ENCODE data around the gene PCSK1N. TPM values are rescaled to one million over a fixed set of nuclear protein-coding genes. Genes with fewer than 3 reads are reported as not detected.
A peak's percentile ranks its signal among the peaks of the same experiment; 100 is the strongest.
"Not testable (repeated sequence)": the region's sequence is repeated elsewhere in the genome, so short reads cannot be mapped to it uniquely, and the experiment has no call there.

Gene PCSK1N
- total and polyA plus RNA-seq, 2 of the 13 experiments (the other 11 are each of a cell fraction or from before 2014, with no cell fraction given) = 4.5 to 14.0 TPM

- peak; percentile 50 for TF ChIP-seq CTCF (CRISPR knock-in tag; IDR thresholded peaks at IDR 0.05)
Measured at GRCh38 chrX:48854898-48855297, 19.5 kb upstream of the PCSK1N start (continued).

GRCh38 chrX:48854121-48854804 is 18.9 kb upstream of the PCSK1N start:
- BruUV-seq (replicated peaks); in situ Hi-C loops (cut with HindIII; ENCODE audit: extremely low pct_ligation_motif_present, low pct_unique_long_range_greater_than_20kb); H3K27me3 ChIP-seq (ENCODE audit: control insufficient read depth in 1 of 2, insufficient read depth in 2 of 2, low read length in 2 of 2); H3K27ac ChIP-seq (ENCODE audit: extremely low read length, insufficient read depth, low read length); intact Hi-C loops (cut with micrococcal nuclease; ENCODE audit: unreplicated experiment); H3K36me3 ChIP-seq (replicated peaks in 1 of 2; ENCODE audit: control insufficient read depth in 1 of 2, insufficient read depth in 2 of 2, low read length in 2 of 2); FAIRE-seq; H3K9ac ChIP-seq (ENCODE audit: insufficient read depth, low read depth, low read length); H3K4me2 ChIP-seq (ENCODE audit: low read depth, low read length); H2AFZ ChIP-seq (ENCODE audit: low read length); H3K79me2 ChIP-seq (ENCODE audit: insufficient read depth, low read length); ATAC-seq; H3K9me3 ChIP-seq (ENCODE audit: low read length); DNase-seq (ENCODE audit: low spot score); POLR2A ChIA-PET; H3K4me3 ChIP-seq (replicated peaks in 1 of 3; ENCODE audit: insufficient read depth in 1 of 3, low read depth in 2 of 3, low read length in 3 of 3); H4K20me1 ChIP-seq (ENCODE audit: insufficient read depth, low read length): not testable (repeated sequence)
- CTCF ChIA-PET (ENCODE audit: low intra/inter-chr PET ratio, low total read pairs) = interaction anchor here (1.5 kb wide), 1 partner anchor 63 kb away, joined by 3 read pairs; no protein-coding TSS in a partner anchor
- peaks cover 23% of the 10 kb centered on the region; the same call in 1 of the 2 replicates for H3K4me1 ChIP-seq (ENCODE audit: insufficient read depth, low read length)
- WGBS (ENCODE audit: low lambda C conversion rate) = 40% methylated on average over 4 of the region's 12 CpGs

GRCh38 chrX:48853494-48853893 is 18.1 kb upstream of the PCSK1N start:
- H3K36me3 ChIP-seq (replicated peaks in 1 of 2; ENCODE audit: control insufficient read depth in 1 of 2, insufficient read depth in 2 of 2, low read length in 2 of 2); H4K20me1 ChIP-seq (ENCODE audit: insufficient read depth, low read length); H3K79me2 ChIP-seq (ENCODE audit: insufficient read depth, low read length); H3K27me3 ChIP-seq (ENCODE audit: control insufficient read depth in 1 of 2, insufficient read depth in 2 of 2, low read length in 2 of 2); in situ Hi-C loops (cut with HindIII; ENCODE audit: extremely low pct_ligation_motif_present, low pct_unique_long_range_greater_than_20kb); H3K9me3 ChIP-seq (ENCODE audit: low read length); H3K9ac ChIP-seq (ENCODE audit: insufficient read depth, low read depth, low read length); intact Hi-C loops (cut with micrococcal nuclease; ENCODE audit: unreplicated experiment); BruUV-seq (replicated peaks); DNase-seq (ENCODE audit: low spot score); ATAC-seq; POLR2A ChIA-PET; H3K4me2 ChIP-seq (ENCODE audit: low read depth, low read length); CTCF ChIA-PET (ENCODE audit: low intra/inter-chr PET ratio, low total read pairs); H3K4me3 ChIP-seq (replicated peaks in 1 of 3; ENCODE audit: insufficient read depth in 1 of 3, low read depth in 2 of 3, low read length in 3 of 3); H3K27ac ChIP-seq (ENCODE audit: extremely low read length, insufficient read depth, low read length); H2AFZ ChIP-seq (ENCODE audit: low read length); FAIRE-seq: not testable (repeated sequence)
- peaks cover 23% of the 10 kb centered on the region; the same call in 1 of the 2 replicates for H3K4me1 ChIP-seq (ENCODE audit: insufficient read depth, low read length)
